ENCODE results near the gene TBL1XR1.

DNA sequence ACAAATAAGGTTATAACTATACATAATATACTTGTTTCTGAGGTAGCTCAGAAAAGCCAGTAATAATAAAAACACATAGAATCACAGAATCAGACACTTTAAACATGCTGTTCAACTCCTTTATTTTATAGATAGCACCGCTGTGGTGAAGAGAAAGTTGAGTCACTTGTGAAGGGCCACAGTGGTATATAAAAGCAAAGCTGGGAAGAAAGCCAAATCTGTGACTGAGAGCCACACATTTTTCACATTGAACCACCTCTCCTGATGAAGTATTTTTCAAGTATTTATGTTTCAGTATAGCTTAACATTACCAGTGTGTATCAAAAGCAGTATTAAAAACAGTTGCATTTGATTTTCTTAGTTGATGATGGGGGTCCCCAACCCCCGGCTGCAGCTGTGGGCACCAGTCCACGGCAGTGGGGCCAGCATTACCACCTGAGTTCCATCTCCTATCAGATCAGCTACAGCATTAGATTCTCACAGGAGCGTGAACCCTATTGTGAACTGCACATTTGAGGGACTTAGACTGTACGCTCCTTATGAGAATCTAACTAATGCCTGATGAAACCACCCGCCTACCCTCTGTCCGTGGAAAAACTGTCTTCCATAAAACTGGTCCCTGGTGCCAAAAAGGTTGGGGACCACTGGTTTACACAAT, 46.2 kb downstream of the TBL1XR1 start:
- TF ChIP-seq EZH2phosphoT487 (IDR thresholded peaks at IDR 0.05; ENCODE audit: borderline replicate concordance, low read length) (no peak), EZH2 (IDR thresholded peaks at IDR 0.05; ENCODE audit: low read length, unreplicated experiment) (no peak)
- TF ChIP-seq, protein P1, sequence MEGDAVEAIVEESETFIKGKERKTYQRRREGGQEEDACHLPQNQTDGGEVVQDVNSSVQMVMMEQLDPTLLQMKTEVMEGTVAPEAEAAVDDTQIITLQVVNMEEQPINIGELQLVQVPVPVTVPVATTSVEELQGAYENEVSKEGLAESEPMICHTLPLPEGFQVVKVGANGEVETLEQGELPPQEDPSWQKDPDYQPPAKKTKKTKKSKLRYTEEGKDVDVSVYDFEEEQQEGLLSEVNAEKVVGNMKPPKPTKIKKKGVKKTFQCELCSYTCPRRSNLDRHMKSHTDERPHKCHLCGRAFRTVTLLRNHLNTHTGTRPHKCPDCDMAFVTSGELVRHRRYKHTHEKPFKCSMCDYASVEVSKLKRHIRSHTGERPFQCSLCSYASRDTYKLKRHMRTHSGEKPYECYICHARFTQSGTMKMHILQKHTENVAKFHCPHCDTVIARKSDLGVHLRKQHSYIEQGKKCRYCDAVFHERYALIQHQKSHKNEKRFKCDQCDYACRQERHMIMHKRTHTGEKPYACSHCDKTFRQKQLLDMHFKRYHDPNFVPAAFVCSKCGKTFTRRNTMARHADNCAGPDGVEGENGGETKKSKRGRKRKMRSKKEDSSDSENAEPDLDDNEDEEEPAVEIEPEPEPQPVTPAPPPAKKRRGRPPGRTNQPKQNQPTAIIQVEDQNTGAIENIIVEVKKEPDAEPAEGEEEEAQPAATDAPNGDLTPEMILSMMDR (conservative IDR thresholded peaks at IDR 0.05; ENCODE audit: low read depth, low read length) = no peak

Data from PC-3 (cell line).